Left lung (tissue), 10 donors: ENCODE measurements around the gene STARD8. TPM values are rescaled to one million over a fixed set of nuclear protein-coding genes. Genes with fewer than 3 reads are reported as not detected.

Experiments
- ATAC-seq: fragments of 200-7000 bp; cut with Tn5 transposase; one replicate; pipeline ENCODE4 v1.9.1; 2020; ENCODE audit warnings: moderate library complexity
- DNase-seq, 4 donors: peaks; one replicate each; pipeline ENCODE4 v3.0.0-alpha.2; 2013 to 2020
- H3K27ac ChIP-seq, 2 donors: fragments of 200-600 bp; sonication (generic) in 1 of 2; one replicate each; pipeline versions ENCODE4 v1.5.0 to v1.8.0; 2020 to 2021
- H3K27me3 ChIP-seq, 2 donors: fragments of 200-600 bp; sonication (generic) in 1 of 2; one replicate each; pipeline versions ENCODE4 v1.5.0 to v1.8.0; 2020 to 2021
- H3K36me3 ChIP-seq, 2 donors: fragments of 200-600 bp; sonication (generic) in 1 of 2; one replicate each; pipeline versions ENCODE4 v1.5.0 to v1.8.0; 2020 to 2021
- H3K4me1 ChIP-seq, 2 donors: fragments of 200-600 bp; one replicate each; pipeline ENCODE4 v1.8.0; 2021
- H3K4me3 ChIP-seq, 2 donors: fragments of 200-600 bp; sonication (generic) in 1 of 2; one replicate each; pipeline versions ENCODE4 v1.5.0 to v1.8.0; 2020 to 2021; ENCODE audit warnings: mild to moderate bottlenecking in 1 of 2
- H3K9me3 ChIP-seq, 2 donors: fragments of 200-600 bp; sonication (generic) in 1 of 2; one replicate each; pipeline versions ENCODE4 v1.5.0 to v1.8.0; 2020 to 2021
- CTCF ChIP-seq, 2 donors: fragments of 200-600 bp; sonication (generic) in 1 of 2; IDR thresholded peaks; one replicate each; pipeline versions ENCODE4 v1.5.0 to v1.8.0; 2021; ENCODE audit warnings: antibody characterized with exemption in 2 of 2
- intact Hi-C, 2 donors: fragments of 100-400 bp; cut with DNase I; formaldehyde crosslinking; loops; one replicate each; pipeline versions ENCODE4 v1.11.2 to v1.14.2; 2022
- polyA plus RNA-seq, 6 donors: library from polyadenylated mRNA; unstranded; fragments of 120-200 nt; gene quantifications; one replicate each; pipeline ENCODE4 v1.2.1, GENCODE V29; 2013; ENCODE audit not compliant: insufficient read length in 6 of 6
- total RNA-seq, 2 donors: library from RNA; stranded (reverse); fragmentation: NEBNext Ultra II Directional; extraction: Animal tissue kit (Norgen Biotek cat#: 25700); gene quantifications; one replicate each; pipeline ENCODE4 v1.2.1, GENCODE V29; 2021
- donor health status: DM: no; HTN: yes; CAD: no.
- donor health status: DM: no; HTN: no; CAD: no.

STARD8 gene
- total and polyA plus RNA-seq, 8 donors = 11.9 to 19.8 (median 15.0) TPM

GRCh38 chrX:68705986-68706385 lies 58.5 kb downstream of the STARD8 start:
- intact Hi-C loops = no loop called here
- H3K4me3 ChIP-seq = no peak overlapping the region
- H3K27me3 ChIP-seq = no peaks in the 10 kb centered on the region
- DNase-seq = no peak
- no peak overlapping the region for H3K27ac ChIP-seq
- ATAC-seq = no peak
- H3K4me1 ChIP-seq = peaks cover 0 to 17% of the 10 kb centered on the region in 2 donors
- H3K9me3 ChIP-seq = no peaks in the 10 kb centered on the region
- no peak for TF ChIP-seq CTCF (IDR thresholded peaks at IDR 0.05)
- no peaks in the 10 kb centered on the region for H3K36me3 ChIP-seq

GRCh38 chrX:68708503-68709290 lies 61.2 kb downstream of the STARD8 start:
- Histone ChIP-seq H3K27ac (no peak overlapping the region), H3K4me1 (peaks cover 0 to 12% of the 10 kb centered on the region in 2 donors), H3K4me3 (no peak overlapping the region), H3K36me3 (peaks cover 0 to 5% of the 10 kb centered on the region in 2 donors), H3K27me3 (no peaks in the 10 kb centered on the region), H3K9me3 (no peaks in the 10 kb centered on the region)
- DNase-seq = no peak
- no peak for ATAC-seq
- TF ChIP-seq CTCF (IDR thresholded peaks at IDR 0.05) = no peak
- intact Hi-C loops = no loop called here

- peak in 1 of 4 donors; percentile 31 for DNase-seq
- Histone ChIP-seq H3K4me1 (no peaks in the 10 kb centered on the region), H3K9me3 (no peaks in the 10 kb centered on the region), H3K27me3 (no peaks in the 10 kb centered on the region), H3K27ac (no peak overlapping the region), H3K36me3 (peaks cover 0 to 28% of the 10 kb centered on the region in 2 donors), H3K4me3 (no peak overlapping the region)
- TF ChIP-seq CTCF (IDR thresholded peaks at IDR 0.05) = peak; percentile 20 to 25
- intact Hi-C loops = no loop called here
- ATAC-seq = peak; percentile 94
Measured at GRCh38 chrX:68710870-68711576, 63.6 kb downstream of the STARD8 start.

- Histone ChIP-seq H3K36me3 (peaks cover 0 to 36% of the 10 kb centered on the region in 2 donors), H3K27ac (no peak overlapping the region), H3K4me1 (no peaks in the 10 kb centered on the region), H3K27me3 (no peaks in the 10 kb centered on the region), H3K4me3 (no peak overlapping the region), H3K9me3 (no peaks in the 10 kb centered on the region)
- DNase-seq = no peak
- intact Hi-C loops = no loop called here
- TF ChIP-seq CTCF (IDR thresholded peaks at IDR 0.05) = no peak
- ATAC-seq = no peak
Measured at GRCh38 chrX:68711845-68712244, 64.4 kb downstream of the STARD8 start.

GRCh38 chrX:68714856-68715255 lies 67.4 kb downstream of the STARD8 start:
- ATAC-seq (no peak), DNase-seq (peak in 1 of 4 donors; percentile 5)
- Histone ChIP-seq H3K27me3 (no peaks in the 10 kb centered on the region), H3K9me3 (no peaks in the 10 kb centered on the region), H3K27ac (no peak overlapping the region), H3K4me3 (no peak overlapping the region), H3K36me3 (peaks cover 0 to 65% of the 10 kb centered on the region in 2 donors), H3K4me1 (no peaks in the 10 kb centered on the region)
- intact Hi-C loops = no loop called here
- TF ChIP-seq CTCF (IDR thresholded peaks at IDR 0.05) = no peak
